SIG-M5 (cell line): ENCODE data around the gene GRIN2C.

ENCODE experiments used
- DNase-seq: peaks from one replicate; lab custom pipeline; 2025; lab: John Stamatoyannopoulos, UW

GRIN2C gene

GRCh38 chr17:74821655-74822334 lies 37.9 kb downstream of the GRIN2C start:
- no peak for DNase-seq

GRCh38 chr17:74819801-74820436 lies 39.8 kb downstream of the GRIN2C start:
- no peak for DNase-seq

GRCh38 chr17:74818291-74818938 lies 41.3 kb downstream of the GRIN2C start:
- no peak for DNase-seq

- DNase-seq = no peak
Measured at GRCh38 chr17:74816905-74817620, 42.6 kb downstream of the GRIN2C start.

- DNase-seq = no peak
Measured at GRCh38 chr17:74815550-74816370, 43.9 kb downstream of the GRIN2C start.

- DNase-seq = no peak
Measured at GRCh38 chr17:74815067-74815466, 44.6 kb downstream of the GRIN2C start.

- no peak for DNase-seq
Measured at GRCh38 chr17:74814453-74814852, 45.2 kb downstream of the GRIN2C start.

- no peak for DNase-seq
Measured at GRCh38 chr17:74812109-74813009, 47.3 kb downstream of the GRIN2C start.

GRCh38 chr17:74810699-74811485 lies 48.8 kb downstream of the GRIN2C start:
- DNase-seq = no peak

- no peak for DNase-seq
Measured at GRCh38 chr17:74808714-74809430, 50.8 kb downstream of the GRIN2C start.

GRCh38 chr17:74807925-74808324 lies 51.8 kb downstream of the GRIN2C start:
- DNase-seq = no peak

GRCh38 chr17:74807441-74807840 lies 52.2 kb downstream of the GRIN2C start:
- DNase-seq = no peak

GRCh38 chr17:74806334-74806733 lies 53.4 kb downstream of the GRIN2C start:
- no peak for DNase-seq

- DNase-seq = no peak
Measured at GRCh38 chr17:74805591-74805991, 54.1 kb downstream of the GRIN2C start.

GRCh38 chr17:74804683-74805082 lies 55.0 kb downstream of the GRIN2C start:
- DNase-seq = no peak

GRCh38 chr17:74803971-74804370 lies 55.7 kb downstream of the GRIN2C start:
- DNase-seq = no peak

GRCh38 chr17:74803388-74803930 lies 56.2 kb downstream of the GRIN2C start:
- DNase-seq = no peak

- no peak for DNase-seq
Measured at GRCh38 chr17:74801896-74802295, 57.8 kb downstream of the GRIN2C start.

GRCh38 chr17:74800531-74800930 lies 59.2 kb downstream of the GRIN2C start:
- DNase-seq = no peak
